Esophagus muscularis mucosa (tissue), 4 donors: Measurements from ENCODE around the gene PDPN. TPM values are rescaled to one million over a fixed set of nuclear protein-coding genes. Genes with fewer than 3 reads are reported as not detected.

Experiments
- DNase-seq: peaks from one replicate; pipeline ENCODE4 v3.0.0-alpha.2; 2017; ENCODE audit errors: extremely low spot score
- H3K27ac ChIP-seq, 4 donors: fragments of 200-600 bp; sonication (generic); replicated peaks in 1 of 4; 1 replicate in 3 of 4; 2 replicates in 1 of 4; pipeline ENCODE4 v1.5.1; 2016 to 2019; ENCODE audit warnings: mild to moderate bottlenecking in 1 of 4
- H3K27me3 ChIP-seq, 4 donors: fragments of 200-600 bp; sonication (generic); one replicate each; pipeline versions ENCODE4 v1.5.1 to v1.6.0; 2016 to 2019
- H3K36me3 ChIP-seq, 4 donors: fragments of 200-600 bp; sonication (generic); one replicate each; pipeline ENCODE4 v1.5.1; 2016 to 2019
- H3K4me1 ChIP-seq, 4 donors: fragments of 200-600 bp; sonication (generic); one replicate each; pipeline ENCODE4 v1.5.1; 2016 to 2019
- H3K4me3 ChIP-seq, 4 donors: fragments of 200-600 bp; sonication (generic); 1 replicate in 2 of 4; 2 replicates in 2 of 4; pipeline ENCODE4 v1.5.1; 2016 to 2019; ENCODE audit warnings: mild to moderate bottlenecking in 4 of 4, moderate library complexity in 1 of 4
- H3K9me3 ChIP-seq, 4 donors: fragments of 200-600 bp; sonication (generic); 1 replicate in 3 of 4; 2 replicates in 1 of 4; pipeline ENCODE4 v1.5.1; 2016 to 2019
- CTCF ChIP-seq, 3 experiments: fragments of 200-600 bp in 2 of 3; fragments of 450-650 bp in 1 of 3; sonication (generic) in 2 of 3; IDR thresholded peaks; one replicate each; pipeline ENCODE4 v1.5.1; 2017 to 2019; ENCODE audit warnings: antibody characterized with exemption in 3 of 3, mild to moderate bottlenecking in 2 of 3, moderate library complexity in 1 of 3
- EP300 ChIP-seq: sonication (generic); formaldehyde crosslinking; IDR thresholded peaks from one replicate; pipeline ENCODE4 v1.6.1; 2017; ENCODE audit warnings: antibody characterized with exemption
- POLR2A ChIP-seq: fragments of 450-650 bp; IDR thresholded peaks from one replicate; pipeline ENCODE4 v1.6.1; 2017; ENCODE audit warnings: antibody characterized with exemption, moderate library complexity, mild to moderate bottlenecking, low read depth
- POLR2AphosphoS5 ChIP-seq, 2 donors: sonication (generic); formaldehyde crosslinking; IDR thresholded peaks; one replicate each; pipeline ENCODE4 v1.6.1; 2017; ENCODE audit warnings: antibody characterized with exemption in 2 of 2
- WGBS: methylation state at CpG from one replicate; pipeline ENCODE4 v1.1.5; 2018; 5-methylcytosine and 5-hydroxymethylcytosine counted together
- intact Hi-C: fragments of 100-400 bp; cut with DNase I; formaldehyde crosslinking; loops from one replicate; pipeline ENCODE4 v1.15.1; 2023
- total RNA-seq, 4 donors: library from RNA; depleted of rRNA; stranded (reverse); fragments of >200 nt; gene quantifications; one replicate each; pipeline versions ENCODE4 v1.1.0 to v1.2.1, GENCODE V29; 2016

PDPN gene
- total RNA-seq, 4 donors from 2014 or later, result 6.9 to 23.6 (median 17.1) TPM

- Histone ChIP-seq H3K9me3 (no peaks in the 10 kb centered on the region), H3K27ac (no peak overlapping the region), H3K4me3 (no peak overlapping the region), H3K27me3 (peaks cover 0 to 10% (median 0%) of the 10 kb centered on the region in 4 donors), H3K4me1 (peaks cover 6 to 13% (median 10%) of the 10 kb centered on the region in 4 donors), H3K36me3 (no peaks in the 10 kb centered on the region)
- intact Hi-C loops, result no loop called here
- DNase-seq, result no peak
- TF ChIP-seq POLR2A (no peak), POLR2AphosphoS5 (IDR thresholded peaks at IDR 0.05) (no peak), EP300 (no peak), CTCF (IDR thresholded peaks at IDR 0.05) (no peak)
- WGBS, result 47% methylated on average over 3 of the region's 3 CpGs
These were observed 36.8 kb upstream of the PDPN start for GRCh38 chr1:13546791-13547190.

- H3K27ac ChIP-seq, result no peak overlapping the region
- DNase-seq, result no peak
- H3K36me3 ChIP-seq, result no peaks in the 10 kb centered on the region
- intact Hi-C loops, result no loop called here
- WGBS, result 89% methylated on average over 6 of the region's 6 CpGs
- peaks cover 5 to 12% (median 8%) of the 10 kb centered on the region in 4 donors for H3K4me1 ChIP-seq
- H3K4me3 ChIP-seq, result no peak overlapping the region
- H3K27me3 ChIP-seq, result peaks cover 0 to 10% (median 0%) of the 10 kb centered on the region in 4 donors
- TF ChIP-seq POLR2A (no peak), EP300 (no peak), CTCF (IDR thresholded peaks at IDR 0.05) (no peak), POLR2AphosphoS5 (IDR thresholded peaks at IDR 0.05) (no peak)
- no peaks in the 10 kb centered on the region for H3K9me3 ChIP-seq
These were observed 35.4 kb upstream of the PDPN start for GRCh38 chr1:13548281-13548680.

GRCh38 chr1:13549021-13549420 lies 34.6 kb upstream of the PDPN start:
- WGBS, result 73% methylated on average over 6 of the region's 6 CpGs

GRCh38 chr1:13549521-13549920 lies 34.1 kb upstream of the PDPN start:
- Histone ChIP-seq H3K9me3 (no peaks in the 10 kb centered on the region), H3K27ac (no peak overlapping the region), H3K27me3 (peaks cover 0 to 10% (median 0%) of the 10 kb centered on the region in 4 donors), H3K4me3 (no peak overlapping the region), H3K4me1 (no peaks in the 10 kb centered on the region), H3K36me3 (no peaks in the 10 kb centered on the region)
- TF ChIP-seq CTCF (IDR thresholded peaks at IDR 0.05) (no peak), POLR2A (no peak), EP300 (no peak), POLR2AphosphoS5 (IDR thresholded peaks at IDR 0.05) (no peak)
- intact Hi-C loops, result no loop called here
- 75% methylated on average over 3 of the region's 3 CpGs for WGBS
- no peak for DNase-seq

More at GRCh38 chr1:13549021-13549420, 34.6 kb upstream of the PDPN start:
- Histone ChIP-seq H3K4me1 (peaks cover 0 to 5% (median 3%) of the 10 kb centered on the region in 4 donors), H3K36me3 (no peaks in the 10 kb centered on the region), H3K9me3 (no peaks in the 10 kb centered on the region), H3K4me3 (no peak overlapping the region), H3K27ac (no peak overlapping the region), H3K27me3 (peaks cover 0 to 10% (median 0%) of the 10 kb centered on the region in 4 donors)
- TF ChIP-seq POLR2AphosphoS5 (IDR thresholded peaks at IDR 0.05), result no peak
- TF ChIP-seq POLR2A, result no peak
- no peak for TF ChIP-seq CTCF (IDR thresholded peaks at IDR 0.05)
- TF ChIP-seq EP300, result no peak
- intact Hi-C loops, result no loop called here
- no peak for DNase-seq

GRCh38 chr1:13550663-13551062 lies 33.0 kb upstream of the PDPN start:
- no peak for DNase-seq
- no peaks in the 10 kb centered on the region for H3K9me3 ChIP-seq
- H3K27ac ChIP-seq, result no peak overlapping the region
- intact Hi-C loops, result no loop called here
- TF ChIP-seq POLR2AphosphoS5 (IDR thresholded peaks at IDR 0.05) (no peak), POLR2A (no peak), CTCF (IDR thresholded peaks at IDR 0.05) (no peak), EP300 (no peak)
- no peak overlapping the region for H3K4me3 ChIP-seq
- no peaks in the 10 kb centered on the region for H3K36me3 ChIP-seq
- peaks cover 0 to 10% (median 0%) of the 10 kb centered on the region in 4 donors for H3K27me3 ChIP-seq
- H3K4me1 ChIP-seq, result no peaks in the 10 kb centered on the region
- WGBS, result 71% methylated on average over 4 of the region's 4 CpGs
